ENCODE measurements around the gene MRPS23.

Gene MRPS23

DNA sequence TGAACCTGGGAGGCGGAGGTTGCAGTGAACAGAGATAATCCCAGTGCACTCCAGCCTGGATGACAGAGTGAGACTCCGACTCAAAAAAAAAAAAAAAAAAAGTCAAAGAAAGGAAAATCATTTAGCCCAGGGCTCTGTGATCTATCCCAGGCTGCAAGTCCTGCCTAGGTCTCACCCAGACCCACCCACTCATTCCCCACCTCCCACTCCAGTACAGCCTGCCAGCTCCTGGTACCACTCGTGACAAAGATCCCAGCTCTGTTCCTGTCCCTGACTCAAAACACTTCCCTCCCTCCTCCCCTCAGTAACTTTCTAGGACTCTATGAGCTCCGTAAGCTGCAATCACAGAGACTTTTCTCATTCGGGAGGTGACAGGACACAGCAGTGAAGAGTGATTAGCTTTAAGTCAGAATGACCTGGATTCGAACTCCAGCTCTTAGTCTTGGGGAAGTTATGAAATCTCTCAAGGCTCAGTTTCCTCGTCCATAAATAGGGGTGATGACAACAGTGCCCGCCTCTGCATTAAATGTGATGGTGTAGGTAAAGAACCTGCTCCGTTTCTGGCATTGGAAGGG is 28.0 kb upstream of the MRPS23 start:
- H3K4me3 ChIP-seq (replicated peaks in 1 of 2; ENCODE audit: low read depth in 2 of 2, low read length in 2 of 2) = no peak overlapping the region
- DNase-seq (ENCODE audit: low read depth in 2 of 2) = no peak
- TF ChIP-seq, protein P1, sequence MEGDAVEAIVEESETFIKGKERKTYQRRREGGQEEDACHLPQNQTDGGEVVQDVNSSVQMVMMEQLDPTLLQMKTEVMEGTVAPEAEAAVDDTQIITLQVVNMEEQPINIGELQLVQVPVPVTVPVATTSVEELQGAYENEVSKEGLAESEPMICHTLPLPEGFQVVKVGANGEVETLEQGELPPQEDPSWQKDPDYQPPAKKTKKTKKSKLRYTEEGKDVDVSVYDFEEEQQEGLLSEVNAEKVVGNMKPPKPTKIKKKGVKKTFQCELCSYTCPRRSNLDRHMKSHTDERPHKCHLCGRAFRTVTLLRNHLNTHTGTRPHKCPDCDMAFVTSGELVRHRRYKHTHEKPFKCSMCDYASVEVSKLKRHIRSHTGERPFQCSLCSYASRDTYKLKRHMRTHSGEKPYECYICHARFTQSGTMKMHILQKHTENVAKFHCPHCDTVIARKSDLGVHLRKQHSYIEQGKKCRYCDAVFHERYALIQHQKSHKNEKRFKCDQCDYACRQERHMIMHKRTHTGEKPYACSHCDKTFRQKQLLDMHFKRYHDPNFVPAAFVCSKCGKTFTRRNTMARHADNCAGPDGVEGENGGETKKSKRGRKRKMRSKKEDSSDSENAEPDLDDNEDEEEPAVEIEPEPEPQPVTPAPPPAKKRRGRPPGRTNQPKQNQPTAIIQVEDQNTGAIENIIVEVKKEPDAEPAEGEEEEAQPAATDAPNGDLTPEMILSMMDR (IDR thresholded peaks at IDR 0.05; ENCODE audit: low read depth, low read length) = no peak

DNA sequence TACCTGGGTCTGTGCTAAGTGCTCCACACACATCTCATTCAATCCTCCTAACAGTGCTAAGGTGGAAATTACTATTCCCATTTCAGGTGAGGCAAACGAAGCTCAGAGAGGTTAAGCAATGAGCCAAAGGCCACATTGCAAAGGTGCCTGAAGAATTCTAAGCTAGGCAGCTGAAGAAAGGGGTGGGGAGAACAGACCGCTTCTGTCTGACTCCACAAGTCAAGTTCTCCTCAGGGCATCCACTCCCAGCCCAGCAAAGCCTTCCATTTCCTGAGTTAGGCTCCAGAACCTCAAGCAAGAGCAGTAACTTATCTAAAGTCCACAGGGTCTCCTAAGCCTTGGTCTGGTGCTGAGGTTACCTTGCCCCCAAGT is 27.0 kb upstream of the MRPS23 start:
- DNase-seq (ENCODE audit: low read depth in 2 of 2) = no peak
- TF ChIP-seq, protein P1 (IDR thresholded peaks at IDR 0.05; ENCODE audit: low read depth, low read length) = no peak
- H3K4me3 ChIP-seq (replicated peaks in 1 of 2; ENCODE audit: low read depth in 2 of 2, low read length in 2 of 2) = no peak overlapping the region

DNA sequence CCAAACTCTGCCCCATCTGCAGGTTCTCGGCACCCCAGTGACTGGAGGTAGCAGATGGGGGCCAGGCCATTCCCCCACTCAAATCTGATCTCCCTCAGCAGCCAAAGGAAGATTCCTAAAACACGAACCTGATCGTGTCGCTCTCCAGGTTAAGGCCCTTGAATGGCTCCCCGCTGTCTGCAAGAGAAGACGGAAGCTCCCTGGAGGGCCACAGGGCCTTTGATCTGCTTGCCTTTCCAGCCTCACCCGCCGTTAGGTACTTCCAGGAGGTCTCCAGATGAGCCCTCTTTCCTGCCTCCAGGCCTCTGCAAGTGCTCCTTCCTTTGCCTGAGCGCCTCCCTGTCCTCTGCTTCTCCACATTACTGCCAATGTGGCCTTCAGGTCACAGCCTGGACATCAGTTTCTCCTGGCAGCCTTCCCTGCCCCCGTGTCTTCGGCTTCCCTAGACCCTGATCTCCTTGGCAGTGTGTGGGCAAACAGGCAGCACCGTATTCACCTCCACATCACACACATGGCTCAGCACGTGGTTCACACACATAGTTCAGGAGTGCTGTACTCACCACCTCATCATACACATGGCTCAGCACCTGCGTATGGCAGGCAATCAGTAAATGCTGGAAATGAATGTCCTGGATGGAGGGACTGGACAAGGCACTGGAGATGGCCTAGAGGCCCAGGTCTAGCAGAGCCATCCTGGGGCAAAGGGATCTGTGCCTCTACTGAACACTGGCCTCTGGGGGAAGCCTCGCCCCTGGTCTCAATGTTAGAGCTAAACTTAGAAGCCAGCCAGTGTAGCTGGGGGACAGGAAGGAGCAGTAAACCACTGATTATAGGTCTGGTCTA is 26.4 kb upstream of the MRPS23 start:
- no peak for DNase-seq (ENCODE audit: low read depth in 2 of 2)
- H3K4me3 ChIP-seq (replicated peaks in 1 of 2; ENCODE audit: low read depth in 2 of 2, low read length in 2 of 2) = no peak overlapping the region
- TF ChIP-seq, protein P1 (IDR thresholded peaks at IDR 0.05; ENCODE audit: low read depth, low read length) = no peak

DNA sequence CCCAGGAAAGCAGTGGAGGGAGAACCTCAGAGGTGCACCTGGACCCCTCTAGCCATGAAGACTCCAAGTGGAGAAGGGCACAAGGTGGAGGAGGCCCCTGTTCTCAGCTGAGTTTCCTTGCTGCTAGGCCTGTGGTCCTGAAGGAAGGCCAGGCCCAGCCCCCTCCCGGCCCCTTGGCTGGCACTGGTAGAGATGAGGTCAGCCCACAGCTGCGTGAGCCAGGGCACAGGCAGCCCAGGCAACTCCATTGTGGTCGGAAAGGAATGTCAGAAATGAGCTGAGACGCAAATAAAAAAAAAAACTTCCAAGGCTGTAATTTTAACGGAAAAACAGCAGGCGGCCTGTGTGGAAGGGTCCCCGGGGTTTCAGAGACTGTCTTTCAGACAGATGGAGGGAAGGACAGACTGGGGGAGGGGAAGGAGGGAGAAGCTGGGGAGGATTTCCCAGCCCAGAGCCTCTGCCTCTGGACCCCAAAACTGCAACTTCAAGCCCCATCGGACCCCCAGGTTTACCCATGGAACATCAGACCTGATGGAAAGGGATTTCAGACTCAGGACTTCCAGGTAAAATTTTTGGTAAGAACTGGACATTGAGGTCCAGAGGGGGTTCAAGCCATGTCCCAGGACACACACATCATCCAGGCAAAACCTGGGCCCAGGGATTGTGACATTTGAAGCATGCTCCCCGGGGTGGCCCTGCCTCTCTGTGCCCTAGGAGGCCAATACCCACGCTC is 25.6 kb upstream of the MRPS23 start:
- peak; percentile 98 to 99 for DNase-seq (ENCODE audit: low read depth in 2 of 2)
- TF ChIP-seq, protein P1 (IDR thresholded peaks at IDR 0.05; ENCODE audit: low read depth, low read length) = peak; percentile 73
- no peak overlapping the region for H3K4me3 ChIP-seq (replicated peaks in 1 of 2; ENCODE audit: low read depth in 2 of 2, low read length in 2 of 2)

DNA sequence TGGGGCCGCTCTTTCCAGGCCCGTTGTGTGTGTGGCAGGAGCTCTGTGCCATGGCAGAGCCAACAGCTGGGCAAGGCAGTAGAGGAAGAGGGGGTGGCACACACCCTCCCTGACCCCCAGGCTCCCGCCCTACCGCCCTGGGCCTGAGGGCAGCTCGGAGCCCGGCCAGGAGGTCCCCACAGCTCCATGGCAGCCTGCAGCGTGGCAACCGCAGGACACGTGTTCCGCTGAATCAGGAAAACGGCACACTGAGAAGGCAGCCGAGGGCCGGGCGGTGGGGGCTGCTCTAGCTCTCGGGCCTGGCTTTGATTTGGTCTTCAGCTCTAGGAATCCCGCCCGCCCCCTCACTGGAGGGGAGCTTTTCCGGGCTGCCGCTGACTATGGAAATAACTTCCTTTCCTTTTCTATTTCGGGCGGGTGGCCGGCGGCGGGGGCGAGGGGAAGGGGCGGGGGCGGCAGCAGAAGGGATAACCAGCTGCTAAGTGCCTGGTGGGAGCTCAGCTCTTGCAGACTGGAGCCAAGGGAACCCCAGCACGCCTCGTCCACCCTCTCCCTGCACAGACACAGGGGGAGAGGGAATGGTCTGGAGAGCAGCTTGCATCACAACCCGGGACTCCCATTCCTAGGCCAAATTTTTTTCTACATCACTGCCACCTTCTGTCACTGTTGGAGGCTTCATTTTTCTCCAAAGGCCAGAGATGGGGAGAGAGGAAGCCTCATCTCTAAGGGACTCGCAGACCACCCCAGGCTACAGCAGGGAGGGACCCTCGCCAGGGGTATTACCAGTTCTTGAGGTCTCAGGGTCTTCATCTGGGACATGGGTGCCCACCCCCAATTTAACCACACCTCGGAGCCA is 24.8 kb upstream of the MRPS23 start:
- peak overlapping the region in 1 of 2 donors; percentile 5 for H3K4me3 ChIP-seq (replicated peaks in 1 of 2; ENCODE audit: low read depth in 2 of 2, low read length in 2 of 2)
- TF ChIP-seq, protein P1 (IDR thresholded peaks at IDR 0.05; ENCODE audit: low read depth, low read length) = no peak
- peak; percentile 88 to 92 for DNase-seq (ENCODE audit: low read depth in 2 of 2)

DNA sequence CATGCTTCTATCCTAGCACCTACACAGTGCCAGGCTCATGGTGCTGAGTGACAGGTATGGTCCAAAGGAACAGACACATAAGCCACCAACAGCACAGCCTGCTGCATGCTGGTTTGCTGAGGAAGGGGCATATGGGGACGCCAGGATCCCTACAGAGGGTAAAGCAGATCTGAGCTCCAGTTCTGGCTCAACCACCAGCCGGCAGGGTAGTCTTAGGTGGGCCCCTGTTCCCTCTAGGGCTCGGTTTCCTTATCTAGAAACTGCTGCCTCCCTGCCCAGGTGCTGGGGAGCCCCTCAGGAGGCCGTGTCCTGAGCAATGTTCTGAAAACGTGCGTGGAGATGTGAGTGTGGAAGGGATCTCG is 24.2 kb upstream of the MRPS23 start:
- no peak overlapping the region for H3K4me3 ChIP-seq (replicated peaks in 1 of 2; ENCODE audit: low read depth in 2 of 2, low read length in 2 of 2)
- no peak for DNase-seq (ENCODE audit: low read depth in 2 of 2)
- TF ChIP-seq, protein P1 (IDR thresholded peaks at IDR 0.05; ENCODE audit: low read depth, low read length) = no peak
